Ishikawa (cell line): ENCODE results near the gene LAGE3.

ENCODE experiments used
- EP300 ChIP-seq: IDR thresholded peaks from 2 replicates; pipeline ENCODE4 v1.6.1; 2012; ENCODE audit warnings: borderline replicate concordance
- RAD21 ChIP-seq: IDR thresholded peaks from 2 replicates; pipeline ENCODE4 v1.6.1; 2012; ENCODE audit warnings: low read depth

DNA sequence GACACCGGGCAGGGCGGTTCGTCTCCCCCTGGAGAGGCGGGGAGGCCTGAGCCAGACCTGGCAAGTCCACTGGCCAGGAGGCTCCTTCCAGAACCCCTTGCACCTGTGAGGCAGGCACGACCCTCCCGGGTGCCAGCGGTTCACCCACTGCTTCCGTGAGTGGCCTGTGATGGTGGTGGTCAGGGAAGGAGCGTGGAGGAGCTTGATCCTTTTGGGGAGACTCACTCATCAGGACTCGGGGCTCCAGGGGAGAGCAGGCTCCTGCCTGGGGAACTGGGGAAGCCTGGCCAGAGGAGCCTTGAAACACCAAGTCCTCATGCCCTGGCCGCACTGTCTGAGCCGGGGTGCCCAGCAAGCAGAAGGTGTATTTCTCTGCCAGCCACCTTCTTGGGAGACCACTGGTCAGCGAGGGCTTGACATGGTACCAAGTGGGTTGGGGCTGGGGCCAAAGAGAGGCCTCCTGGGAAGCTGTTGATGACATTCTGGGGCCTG is 34.3 kb downstream of the LAGE3 start:
- no peak for TF ChIP-seq EP300
- no peak for TF ChIP-seq RAD21
